Neural cell (in vitro differentiated cells): Measurements from ENCODE around the gene ADAMTS18. TPM values are rescaled to one million over a fixed set of nuclear protein-coding genes. Genes with fewer than 3 reads are reported as not detected.

ENCODE experiments used
- H2AFZ ChIP-seq: fragments of 200-600, 300-800 bp; sonication (generic), shearing (Covaris generic); 2 replicates; pipeline ENCODE4 v1.6.0; 2014; ENCODE audit warnings: low read depth, mild to moderate bottlenecking, antibody characterized with exemption, low read length, moderate library complexity
- H3F3A ChIP-seq: fragments of 200-600 bp; shearing (Covaris generic); 2 replicates; pipeline ENCODE4 v1.6.1; 2016; ENCODE audit warnings: mild to moderate bottlenecking, moderate library complexity, mixed read lengths, antibody characterized with exemption, low read length; ENCODE audit not compliant: insufficient read depth, poor library complexity, severe bottlenecking
- H3K27ac ChIP-seq: fragments of 200-600, 300-800 bp; sonication (generic), shearing (Covaris generic); 2 replicates; pipeline ENCODE4 v1.5.1; 2014; ENCODE audit warnings: mild to moderate bottlenecking, low read length, moderate library complexity
- H3K27me3 ChIP-seq: fragments of 300-800, 200-600 bp; sonication (generic), shearing (Covaris generic); 2 replicates; pipeline ENCODE4 v1.6.0; 2014; ENCODE audit warnings: mild to moderate bottlenecking, low read depth, low read length, moderate library complexity; ENCODE audit not compliant: insufficient read depth
- H3K36me3 ChIP-seq: fragments of 300-800, 200-600 bp; sonication (generic), shearing (Covaris generic); 2 replicates; pipeline ENCODE4 v1.5.1; 2014; ENCODE audit warnings: mild to moderate bottlenecking, antibody characterized with exemption, low read length, moderate library complexity; ENCODE audit not compliant: insufficient read depth
- H3K4me2 ChIP-seq: fragments of 300-800, 200-600 bp; sonication (generic), shearing (Covaris generic); 2 replicates; pipeline ENCODE4 v1.6.0; 2014; ENCODE audit warnings: mild to moderate bottlenecking, low read length
- H3K4me3 ChIP-seq: fragments of 300-800, 200-600 bp; sonication (generic), shearing (Covaris generic); 2 replicates; pipeline ENCODE4 v1.5.1; 2014; ENCODE audit warnings: mild to moderate bottlenecking, low read length, moderate library complexity
- H3K79me2 ChIP-seq: fragments of 200-600 bp; shearing (Covaris generic); replicated peaks from 2 replicates; pipeline ENCODE4 v1.6.0; 2014; ENCODE audit warnings: mild to moderate bottlenecking, low read length, moderate library complexity; ENCODE audit not compliant: insufficient read depth
- H3K9ac ChIP-seq: fragments of 300-800, 200-600 bp; sonication (generic), shearing (Covaris generic); 2 replicates; pipeline ENCODE4 v1.6.1; 2016; ENCODE audit warnings: mild to moderate bottlenecking, low read length, mixed read lengths
- H3K9me2 ChIP-seq: fragments of 200-600 bp; shearing (Covaris generic); 2 replicates; pipeline ENCODE4 v1.6.1; 2016; ENCODE audit warnings: mild to moderate bottlenecking, low read length, mixed read lengths; ENCODE audit not compliant: insufficient read depth
- H3K9me3 ChIP-seq: fragments of 200-600, 300-800 bp; sonication (generic), shearing (Covaris generic); 2 replicates; pipeline ENCODE4 v1.6.1; 2016; ENCODE audit warnings: mild to moderate bottlenecking, mixed run types, low read length, moderate library complexity, mixed read lengths
- H4K20me1 ChIP-seq: fragments of 200-600 bp; shearing (Covaris generic); 2 replicates; pipeline ENCODE4 v1.6.1; 2016; ENCODE audit warnings: mild to moderate bottlenecking, mixed run types; ENCODE audit not compliant: insufficient read depth
- CTCF ChIP-seq: fragments of 450-650 bp; IDR thresholded peaks from 2 replicates; pipeline ENCODE4 v1.5.1; 2014; ENCODE audit warnings: antibody characterized with exemption, mild to moderate bottlenecking, moderate library complexity; ENCODE audit not compliant: poor library complexity, severe bottlenecking
- EP300 ChIP-seq: fragments of 450-650 bp; conservative IDR thresholded peaks from 2 replicates; pipeline ENCODE4 v1.6.1; 2014; ENCODE audit warnings: antibody characterized with exemption, mild to moderate bottlenecking, moderate library complexity; ENCODE audit not compliant: poor library complexity, severe bottlenecking
- EZH2 ChIP-seq: fragments of 200-600, 300-800 bp; shearing (Covaris generic), sonication (generic); IDR thresholded peaks from 2 replicates; pipeline ENCODE4 v1.6.1; 2014; ENCODE audit warnings: antibody characterized with exemption, low read length, borderline replicate concordance, mild to moderate bottlenecking; ENCODE audit not compliant: insufficient read depth, poor library complexity, severe bottlenecking
- MXI1 ChIP-seq: fragments of 450-650 bp; conservative IDR thresholded peaks from 2 replicates; pipeline ENCODE4 v1.6.1; 2014; ENCODE audit warnings: antibody characterized with exemption, mild to moderate bottlenecking; ENCODE audit not compliant: poor library complexity, severe bottlenecking
- POLR2AphosphoS5 ChIP-seq: IDR thresholded peaks from 2 replicates; pipeline ENCODE4 v1.6.1; 2012
- RAD21 ChIP-seq: fragments of 450-650 bp; conservative IDR thresholded peaks from 2 replicates; pipeline ENCODE4 v1.6.1; 2014; ENCODE audit warnings: antibody characterized with exemption, mild to moderate bottlenecking, moderate library complexity
- REST ChIP-seq: IDR thresholded peaks from 2 replicates; pipeline ENCODE4 v1.6.1; 2012; ENCODE audit warnings: borderline replicate concordance
- SMC3 ChIP-seq: fragments of 450-650 bp; conservative IDR thresholded peaks from 2 replicates; pipeline ENCODE4 v1.6.1; 2014; ENCODE audit warnings: antibody characterized with exemption, mild to moderate bottlenecking, moderate library complexity; ENCODE audit not compliant: poor library complexity
- TAF1 ChIP-seq: IDR thresholded peaks from 2 replicates; pipeline ENCODE4 v1.6.1; 2012; ENCODE audit warnings: low read depth
- polyA plus RNA-seq: library from polyadenylated mRNA; depleted of rRNA; stranded (reverse); fragments of >200 nt; gene quantifications from 2 replicates; pipeline ENCODE4 v1.2.3, GENCODE V29; 2014

Gene ADAMTS18
- polyA plus RNA-seq, 1 donor from 2014 or later, result 1.3 TPM

- Histone ChIP-seq H4K20me1 (no peaks in the 10 kb centered on the region), H2AFZ (no peak overlapping the region), H3K4me2 (no peak overlapping the region), H3K9ac (no peak overlapping the region), H3K36me3 (no peaks in the 10 kb centered on the region), H3K4me3 (no peak overlapping the region), H3K27ac (no peak overlapping the region), H3K27me3 (no peaks in the 10 kb centered on the region), H3F3A (no peaks in the 10 kb centered on the region), H3K9me2 (no peaks in the 10 kb centered on the region), H3K79me2 (no peaks in the 10 kb centered on the region), H3K9me3 (no peaks in the 10 kb centered on the region)
- TF ChIP-seq TAF1 (no peak), POLR2AphosphoS5 (no peak), SMC3 (no peak), REST (no peak), EZH2 (no peak), RAD21 (no peak), CTCF (no peak), MXI1 (no peak), EP300 (no peak)
Observed at GRCh38 chr16:77307426-77308162, 127.2 kb downstream of the ADAMTS18 start.

- Histone ChIP-seq H3K36me3 (no peaks in the 10 kb centered on the region), H3K9ac (no peak overlapping the region), H3K27me3 (no peaks in the 10 kb centered on the region), H3K4me3 (no peak overlapping the region), H3K4me2 (no peak overlapping the region), H3K27ac (no peak overlapping the region), H3K9me2 (no peaks in the 10 kb centered on the region), H3K9me3 (no peaks in the 10 kb centered on the region), H2AFZ (no peak overlapping the region), H4K20me1 (no peaks in the 10 kb centered on the region), H3F3A (no peaks in the 10 kb centered on the region), H3K79me2 (no peaks in the 10 kb centered on the region)
- TF ChIP-seq POLR2AphosphoS5 (no peak), REST (no peak), SMC3 (no peak), RAD21 (no peak), TAF1 (no peak), EP300 (no peak), CTCF (no peak), MXI1 (no peak), EZH2 (no peak)
Observed at GRCh38 chr16:77306075-77306474, 128.8 kb downstream of the ADAMTS18 start.
